ENCODE data around the gene PBOV1.

DNA sequence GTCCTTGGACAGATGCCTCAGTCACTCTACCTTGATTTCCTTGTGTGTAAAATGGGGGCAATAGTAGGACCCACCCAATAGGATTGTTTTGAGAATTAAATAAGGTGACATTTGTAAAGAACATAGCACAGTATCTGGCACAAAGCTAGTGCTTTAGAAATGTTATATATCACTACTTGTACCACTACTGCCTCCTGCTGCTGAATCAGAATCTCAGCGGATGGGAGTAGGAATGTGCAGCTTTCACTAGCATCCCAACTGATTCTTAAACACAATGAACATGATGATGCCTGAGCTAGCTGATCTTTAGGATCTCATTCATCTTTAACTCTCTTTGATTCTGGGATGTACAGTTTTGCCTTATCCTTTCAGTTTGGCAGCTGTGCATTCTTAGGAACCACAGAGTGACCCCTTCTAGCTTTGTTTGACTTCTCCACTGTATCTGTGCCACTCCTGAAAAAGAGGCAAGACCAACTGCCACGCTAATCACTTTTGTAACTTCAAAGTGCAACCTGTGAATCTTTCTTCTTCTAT lies 7.2 kb downstream of the PBOV1 start:
- TF ChIP-seq, protein P1, sequence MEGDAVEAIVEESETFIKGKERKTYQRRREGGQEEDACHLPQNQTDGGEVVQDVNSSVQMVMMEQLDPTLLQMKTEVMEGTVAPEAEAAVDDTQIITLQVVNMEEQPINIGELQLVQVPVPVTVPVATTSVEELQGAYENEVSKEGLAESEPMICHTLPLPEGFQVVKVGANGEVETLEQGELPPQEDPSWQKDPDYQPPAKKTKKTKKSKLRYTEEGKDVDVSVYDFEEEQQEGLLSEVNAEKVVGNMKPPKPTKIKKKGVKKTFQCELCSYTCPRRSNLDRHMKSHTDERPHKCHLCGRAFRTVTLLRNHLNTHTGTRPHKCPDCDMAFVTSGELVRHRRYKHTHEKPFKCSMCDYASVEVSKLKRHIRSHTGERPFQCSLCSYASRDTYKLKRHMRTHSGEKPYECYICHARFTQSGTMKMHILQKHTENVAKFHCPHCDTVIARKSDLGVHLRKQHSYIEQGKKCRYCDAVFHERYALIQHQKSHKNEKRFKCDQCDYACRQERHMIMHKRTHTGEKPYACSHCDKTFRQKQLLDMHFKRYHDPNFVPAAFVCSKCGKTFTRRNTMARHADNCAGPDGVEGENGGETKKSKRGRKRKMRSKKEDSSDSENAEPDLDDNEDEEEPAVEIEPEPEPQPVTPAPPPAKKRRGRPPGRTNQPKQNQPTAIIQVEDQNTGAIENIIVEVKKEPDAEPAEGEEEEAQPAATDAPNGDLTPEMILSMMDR (conservative IDR thresholded peaks at IDR 0.05), result no peak
- no peak for TF ChIP-seq EZH2 (IDR thresholded peaks at IDR 0.05; ENCODE audit: low read depth)
